NT2/D1 (cell line): ENCODE measurements around the gene MAD1L1.

ENCODE experiments used
- YY1 ChIP-seq: IDR thresholded peaks from 2 replicates; pipeline ENCODE4 v1.6.1; 2011; ENCODE audit not compliant: insufficient read length, insufficient read depth
- ZNF274 ChIP-seq: IDR thresholded peaks from 2 replicates; pipeline ENCODE4 v1.6.1; 2011; ENCODE audit warnings: mild to moderate bottlenecking, low read depth, low read length

GRCh38 chr7:2131800-2132199 lies 100.9 kb downstream of the MAD1L1 start:
- no peak for TF ChIP-seq YY1
- TF ChIP-seq ZNF274 = no peak
